WI38 (cell line): ENCODE data around the gene PLCL1.

Source experiments
- H3K4me3 ChIP-seq: 2 replicates; pipeline ENCODE4 v1.5.1; 2011; ENCODE audit warnings: low read depth, mild to moderate bottlenecking, control low read depth, low read length
- TF ChIP-seq, protein P1 (sequence below): IDR thresholded peaks from 2 replicates; pipeline ENCODE4 v1.5.1; 2012; ENCODE audit warnings: low read depth, mild to moderate bottlenecking, control low read depth, low read length

The PLCL1 gene

DNA sequence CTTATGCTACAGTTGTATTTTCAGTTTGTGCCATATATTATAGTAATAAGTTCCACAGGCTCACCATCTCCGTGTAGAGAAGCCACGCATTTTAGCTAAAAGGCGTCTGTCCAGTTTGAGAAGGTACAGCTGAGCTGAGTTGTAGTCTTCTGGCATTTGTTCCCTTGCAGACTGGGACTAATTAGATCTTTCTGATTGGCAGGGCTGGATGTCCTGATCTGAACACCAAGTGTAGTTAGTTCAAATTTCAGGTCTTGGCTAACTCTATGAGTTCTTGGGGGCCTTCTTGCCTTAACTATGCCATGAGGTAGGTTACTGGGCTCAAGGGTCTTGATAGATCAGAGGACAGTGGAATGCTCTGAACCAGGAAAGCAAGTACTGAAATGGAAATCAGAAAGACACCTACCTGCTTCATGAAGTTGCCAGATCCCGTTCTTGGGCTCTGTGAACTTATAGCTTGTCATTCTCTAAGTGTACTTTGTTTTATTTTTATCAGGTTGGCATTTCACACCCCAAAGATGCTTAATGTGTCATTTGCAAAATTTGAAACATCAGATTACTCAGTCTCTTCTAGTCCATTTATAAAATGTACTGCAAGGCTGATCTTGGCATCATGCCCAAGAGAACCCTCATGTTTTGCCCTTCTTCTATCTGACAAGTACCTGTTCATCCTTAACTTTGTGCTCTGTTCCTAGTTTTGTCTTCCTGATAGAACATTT is 93.7 kb downstream of the PLCL1 start:
- TF ChIP-seq, protein P1, sequence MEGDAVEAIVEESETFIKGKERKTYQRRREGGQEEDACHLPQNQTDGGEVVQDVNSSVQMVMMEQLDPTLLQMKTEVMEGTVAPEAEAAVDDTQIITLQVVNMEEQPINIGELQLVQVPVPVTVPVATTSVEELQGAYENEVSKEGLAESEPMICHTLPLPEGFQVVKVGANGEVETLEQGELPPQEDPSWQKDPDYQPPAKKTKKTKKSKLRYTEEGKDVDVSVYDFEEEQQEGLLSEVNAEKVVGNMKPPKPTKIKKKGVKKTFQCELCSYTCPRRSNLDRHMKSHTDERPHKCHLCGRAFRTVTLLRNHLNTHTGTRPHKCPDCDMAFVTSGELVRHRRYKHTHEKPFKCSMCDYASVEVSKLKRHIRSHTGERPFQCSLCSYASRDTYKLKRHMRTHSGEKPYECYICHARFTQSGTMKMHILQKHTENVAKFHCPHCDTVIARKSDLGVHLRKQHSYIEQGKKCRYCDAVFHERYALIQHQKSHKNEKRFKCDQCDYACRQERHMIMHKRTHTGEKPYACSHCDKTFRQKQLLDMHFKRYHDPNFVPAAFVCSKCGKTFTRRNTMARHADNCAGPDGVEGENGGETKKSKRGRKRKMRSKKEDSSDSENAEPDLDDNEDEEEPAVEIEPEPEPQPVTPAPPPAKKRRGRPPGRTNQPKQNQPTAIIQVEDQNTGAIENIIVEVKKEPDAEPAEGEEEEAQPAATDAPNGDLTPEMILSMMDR, result no peak
- no peak overlapping the region for H3K4me3 ChIP-seq

DNA sequence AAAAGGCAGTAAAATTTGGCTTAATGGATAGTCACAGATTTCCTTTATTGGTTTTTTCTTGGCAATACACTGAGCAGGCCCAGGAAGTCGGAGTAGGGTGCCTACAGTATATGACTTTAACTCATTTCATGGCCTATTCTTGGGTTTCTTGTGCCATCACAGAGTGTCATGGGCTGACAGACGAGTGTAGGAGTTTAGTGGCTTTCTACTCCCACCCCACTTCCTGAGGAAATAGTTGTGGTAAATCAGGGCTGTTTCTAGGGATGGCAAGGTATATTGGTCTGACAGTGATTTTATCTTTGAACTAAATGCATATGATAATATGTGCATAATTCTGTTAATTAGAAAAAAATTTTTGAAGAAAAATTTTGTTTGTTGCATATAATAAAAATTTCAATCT is 100.1 kb downstream of the PLCL1 start:
- no peak overlapping the region for H3K4me3 ChIP-seq
- TF ChIP-seq, protein P1, result no peak

DNA sequence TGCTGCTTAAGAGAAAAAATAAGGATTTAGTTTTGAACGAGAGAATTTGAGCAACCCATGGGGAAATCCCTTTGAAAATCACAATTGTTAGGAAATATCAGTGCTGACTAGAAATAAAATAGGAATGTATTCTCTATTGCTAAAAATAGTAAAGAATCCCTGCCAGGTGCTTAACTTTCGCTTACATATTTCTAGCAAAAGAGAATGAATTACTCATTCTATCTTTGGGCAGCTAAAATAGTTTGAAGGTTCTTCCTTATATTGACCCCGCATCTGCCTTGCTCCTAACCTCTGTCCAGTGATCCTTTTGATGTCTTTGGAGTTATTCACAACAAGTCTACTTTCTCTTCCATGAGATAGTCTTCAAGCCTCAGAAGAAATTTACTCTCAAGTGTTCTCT is 103.8 kb downstream of the PLCL1 start:
- no peak overlapping the region for H3K4me3 ChIP-seq
- TF ChIP-seq, protein P1, result no peak

DNA sequence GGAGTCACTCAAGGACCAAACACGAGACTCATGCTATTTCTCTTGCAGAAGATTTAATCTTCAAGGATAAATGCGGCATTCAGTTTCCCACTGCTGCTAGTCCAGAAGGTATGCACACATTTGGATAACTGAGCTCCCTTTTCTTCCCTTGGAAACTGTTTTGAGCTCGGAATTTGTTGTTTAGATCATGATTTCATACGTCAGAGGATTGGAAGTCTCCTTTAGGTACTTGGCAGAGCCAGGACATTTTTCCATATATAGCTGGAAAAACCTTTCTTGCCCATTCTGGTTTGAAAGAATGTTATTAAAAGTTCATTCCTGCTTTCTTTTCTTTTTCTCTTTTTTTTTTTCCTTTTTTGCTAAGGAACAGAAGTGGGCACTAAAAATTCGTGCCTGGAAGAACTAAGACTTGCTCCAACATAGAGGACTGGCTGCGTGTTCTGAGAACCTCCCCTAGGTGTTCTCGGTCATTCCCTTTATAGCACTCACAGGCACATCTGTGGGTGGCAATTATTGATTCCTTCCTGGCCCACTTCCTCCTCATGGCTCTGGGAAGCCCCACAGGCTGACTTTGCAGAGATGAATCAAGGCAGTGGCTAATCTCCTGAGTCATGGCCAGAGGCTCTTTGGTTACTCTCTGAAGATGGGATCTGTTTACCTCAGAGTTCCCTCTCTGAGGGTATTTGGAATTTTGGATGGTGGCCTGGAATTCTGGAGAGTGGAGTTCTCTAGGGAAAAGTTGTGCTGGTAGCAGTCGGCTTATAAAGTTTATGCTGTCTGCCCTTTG is 104.8 kb downstream of the PLCL1 start:
- H3K4me3 ChIP-seq, result peak overlapping the region; percentile 12; the same call in 1 of the 2 replicates
- TF ChIP-seq, protein P1, result no peak

DNA sequence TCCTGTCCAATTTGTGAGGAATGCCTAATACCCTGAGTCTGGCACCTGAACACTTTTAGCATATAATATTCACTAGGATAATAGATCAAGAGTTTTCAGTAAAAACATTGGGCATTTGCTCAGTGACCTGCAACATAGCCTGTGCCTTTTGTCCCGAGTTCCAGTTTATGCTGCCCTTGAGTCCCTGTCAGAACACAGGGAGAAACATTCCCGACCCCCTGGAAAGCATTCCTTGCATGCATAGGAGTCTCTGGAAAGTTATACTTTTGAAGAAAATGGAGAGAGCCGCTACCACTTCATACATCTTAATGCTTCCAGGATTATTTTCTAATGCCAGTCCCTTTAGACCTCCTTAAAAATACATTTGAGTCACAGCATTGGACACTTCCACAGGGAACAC is 107.3 kb downstream of the PLCL1 start:
- no peak overlapping the region for H3K4me3 ChIP-seq
- TF ChIP-seq, protein P1, result no peak

DNA sequence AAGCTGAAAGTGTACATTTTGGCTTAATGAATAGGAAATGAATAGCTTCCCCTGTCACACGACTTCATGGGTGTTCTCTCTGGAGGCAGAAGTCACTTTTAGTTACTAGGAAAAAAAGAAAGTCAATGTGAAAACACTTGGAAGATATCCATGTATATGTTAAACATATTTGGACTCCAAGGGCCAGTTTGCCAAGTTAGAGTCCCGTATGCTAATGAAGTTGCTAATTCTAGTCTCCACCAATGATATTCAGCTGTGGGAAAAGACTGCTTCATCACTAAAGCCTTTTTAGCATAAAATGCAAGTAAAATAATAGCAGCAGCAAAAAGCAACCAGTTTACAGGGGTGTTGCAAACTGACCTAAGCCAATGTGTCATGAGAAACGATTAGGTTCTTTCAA is 108.7 kb downstream of the PLCL1 start:
- TF ChIP-seq, protein P1, result no peak
- no peak overlapping the region for H3K4me3 ChIP-seq

DNA sequence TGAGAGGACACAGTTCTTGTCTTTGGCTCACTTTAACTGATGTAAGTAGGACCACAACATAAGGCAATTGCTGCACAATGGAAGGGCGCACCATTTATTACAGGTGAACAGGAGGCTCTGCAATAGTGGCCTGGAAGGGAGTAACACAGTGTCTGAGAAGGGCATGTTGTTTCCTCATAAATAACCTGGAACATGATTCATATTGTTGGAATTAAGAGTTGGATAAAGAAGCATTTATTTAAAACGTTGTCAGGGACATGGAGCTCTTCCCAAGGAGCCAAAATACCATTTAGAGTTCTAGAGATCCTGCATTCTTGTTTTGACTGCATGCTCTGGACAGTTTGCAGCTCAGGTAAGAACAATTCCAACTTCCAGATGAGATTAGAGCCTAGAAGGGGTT is 110.4 kb downstream of the PLCL1 start:
- TF ChIP-seq, protein P1, result no peak
- no peak overlapping the region for H3K4me3 ChIP-seq
